GM12864 (cell line): ENCODE data around the gene CHL1.

Experiments
- DNase-seq: peaks from one replicate; pipeline ENCODE4 v3.0.0-alpha.2; 2011; ENCODE audit warnings: low read depth
- H3K4me3 ChIP-seq: 2 replicates; pipeline ENCODE4 v1.5.1; 2011; ENCODE audit warnings: mild to moderate bottlenecking, low read depth, low read length, control low read depth
- TF ChIP-seq, protein P1 (sequence below): IDR thresholded peaks from 2 replicates; pipeline ENCODE4 v1.5.1; 2011; ENCODE audit warnings: low read depth, mild to moderate bottlenecking, moderate library complexity, low read length, control low read depth, inconsistent platforms; ENCODE audit errors: missing control alignments

The CHL1 gene

DNA sequence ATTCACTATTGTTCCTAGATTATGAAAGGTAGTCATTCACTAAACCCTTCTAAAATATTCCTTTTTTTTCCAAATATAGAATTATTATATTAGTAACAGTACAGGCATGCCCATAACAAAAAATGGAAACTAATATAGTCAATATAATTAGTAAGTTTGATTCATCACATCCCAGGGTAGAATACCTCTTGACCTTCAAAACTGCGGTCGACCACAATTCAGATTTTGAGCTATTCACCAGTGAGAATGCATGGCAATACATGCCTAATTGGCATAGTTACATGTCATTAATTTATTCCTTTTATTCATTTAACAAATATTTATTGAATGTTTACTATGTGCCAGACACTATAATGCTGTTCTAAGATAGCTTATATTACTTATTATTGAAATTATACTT, 98.0 kb downstream of the CHL1 start:
- TF ChIP-seq, protein P1, sequence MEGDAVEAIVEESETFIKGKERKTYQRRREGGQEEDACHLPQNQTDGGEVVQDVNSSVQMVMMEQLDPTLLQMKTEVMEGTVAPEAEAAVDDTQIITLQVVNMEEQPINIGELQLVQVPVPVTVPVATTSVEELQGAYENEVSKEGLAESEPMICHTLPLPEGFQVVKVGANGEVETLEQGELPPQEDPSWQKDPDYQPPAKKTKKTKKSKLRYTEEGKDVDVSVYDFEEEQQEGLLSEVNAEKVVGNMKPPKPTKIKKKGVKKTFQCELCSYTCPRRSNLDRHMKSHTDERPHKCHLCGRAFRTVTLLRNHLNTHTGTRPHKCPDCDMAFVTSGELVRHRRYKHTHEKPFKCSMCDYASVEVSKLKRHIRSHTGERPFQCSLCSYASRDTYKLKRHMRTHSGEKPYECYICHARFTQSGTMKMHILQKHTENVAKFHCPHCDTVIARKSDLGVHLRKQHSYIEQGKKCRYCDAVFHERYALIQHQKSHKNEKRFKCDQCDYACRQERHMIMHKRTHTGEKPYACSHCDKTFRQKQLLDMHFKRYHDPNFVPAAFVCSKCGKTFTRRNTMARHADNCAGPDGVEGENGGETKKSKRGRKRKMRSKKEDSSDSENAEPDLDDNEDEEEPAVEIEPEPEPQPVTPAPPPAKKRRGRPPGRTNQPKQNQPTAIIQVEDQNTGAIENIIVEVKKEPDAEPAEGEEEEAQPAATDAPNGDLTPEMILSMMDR = no peak
- H3K4me3 ChIP-seq = no peak overlapping the region
- DNase-seq = no peak

DNA sequence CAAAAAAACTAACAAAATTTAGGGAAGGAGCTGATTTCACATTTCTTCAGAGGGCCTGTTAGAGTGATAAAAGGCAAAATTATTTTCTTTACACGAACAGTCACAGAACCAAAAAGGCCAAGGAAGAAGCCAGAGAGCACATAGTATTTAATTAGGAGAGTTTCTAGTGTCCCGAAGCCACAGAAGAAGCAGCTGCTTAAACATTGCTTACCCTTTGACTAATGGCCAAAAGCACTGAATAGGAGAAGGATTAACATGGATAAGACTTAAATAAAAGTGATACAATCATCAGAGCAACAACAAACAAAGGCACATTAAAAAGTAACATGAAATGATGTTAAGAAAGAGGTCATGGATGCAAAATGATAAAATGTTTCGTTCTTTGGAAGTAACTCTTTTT, 98.6 kb downstream of the CHL1 start:
- no peak for DNase-seq
- TF ChIP-seq, protein P1 = no peak
- no peak overlapping the region for H3K4me3 ChIP-seq

DNA sequence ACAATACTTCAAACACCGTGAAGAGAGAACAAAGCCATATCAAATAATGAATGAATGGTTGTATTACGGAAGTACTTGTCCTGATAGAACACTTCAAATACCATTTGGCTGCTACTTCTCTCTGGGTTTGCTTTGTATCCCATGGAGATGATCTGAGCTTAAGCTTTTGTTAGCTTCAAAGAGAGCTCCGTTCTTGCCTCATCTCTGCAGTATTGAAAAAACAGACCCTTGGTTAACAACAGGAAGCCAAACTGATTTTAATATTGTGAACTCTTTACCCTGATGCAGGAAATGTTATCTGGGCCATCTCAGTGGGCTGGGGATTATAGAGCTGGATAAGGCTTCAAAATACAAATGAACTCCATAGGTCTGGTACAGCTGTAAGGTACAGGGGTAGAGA, 101.0 kb downstream of the CHL1 start:
- DNase-seq = no peak
- TF ChIP-seq, protein P1 = no peak
- H3K4me3 ChIP-seq = no peak overlapping the region

DNA sequence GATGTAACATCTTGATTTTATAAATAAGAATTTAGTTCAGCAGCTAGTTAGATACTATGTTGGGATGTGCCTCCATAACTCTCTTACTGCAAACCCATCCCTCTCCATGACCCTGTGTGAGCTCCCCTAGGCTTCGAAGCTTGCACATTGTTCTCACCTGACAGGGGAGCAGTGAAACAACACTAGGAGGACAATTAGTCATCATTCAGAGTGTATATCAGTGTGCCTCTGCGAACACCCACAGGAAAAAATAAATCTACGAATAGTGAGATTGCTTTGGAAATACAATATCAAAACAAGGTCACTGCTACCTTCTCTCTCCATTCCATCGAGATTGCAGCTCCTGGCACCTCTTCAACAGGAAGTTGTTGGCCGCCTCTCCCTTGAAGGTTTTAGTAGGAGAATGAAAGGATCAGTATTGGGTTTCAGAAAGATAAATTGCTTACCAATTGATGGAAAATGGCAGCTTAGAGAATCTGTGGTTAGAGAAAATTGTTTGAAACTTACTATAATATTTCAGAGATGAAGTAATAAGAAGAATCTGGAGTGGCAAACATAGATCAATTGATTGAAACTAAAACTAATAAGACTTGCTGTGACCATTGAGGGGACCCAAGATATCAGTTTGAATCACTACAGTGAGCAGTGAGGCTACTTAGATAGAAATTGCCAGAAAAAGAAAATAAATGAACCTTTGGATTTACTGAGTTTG, 103.2 kb downstream of the CHL1 start:
- TF ChIP-seq, protein P1 = no peak
- no peak for DNase-seq
- no peak overlapping the region for H3K4me3 ChIP-seq

DNA sequence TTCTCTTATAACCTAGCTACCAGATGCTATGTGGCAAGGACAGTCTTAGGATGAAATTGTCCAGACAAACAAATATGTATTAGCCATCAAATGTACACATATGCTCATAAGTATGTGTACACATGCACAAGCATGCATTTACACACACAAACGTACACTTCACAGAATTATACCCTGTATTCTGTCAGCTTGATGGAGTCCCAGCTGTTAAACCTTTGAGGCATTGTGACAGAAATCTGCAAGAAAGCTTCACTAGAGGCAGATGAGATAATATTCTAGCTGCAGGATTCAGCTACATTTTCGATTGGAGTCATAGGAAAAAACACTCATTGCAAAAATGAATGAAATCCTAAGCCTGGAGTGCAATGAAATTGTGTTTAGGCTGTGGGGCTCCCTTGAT, 110.6 kb downstream of the CHL1 start:
- no peak overlapping the region for H3K4me3 ChIP-seq
- no peak for DNase-seq
- TF ChIP-seq, protein P1 = no peak

DNA sequence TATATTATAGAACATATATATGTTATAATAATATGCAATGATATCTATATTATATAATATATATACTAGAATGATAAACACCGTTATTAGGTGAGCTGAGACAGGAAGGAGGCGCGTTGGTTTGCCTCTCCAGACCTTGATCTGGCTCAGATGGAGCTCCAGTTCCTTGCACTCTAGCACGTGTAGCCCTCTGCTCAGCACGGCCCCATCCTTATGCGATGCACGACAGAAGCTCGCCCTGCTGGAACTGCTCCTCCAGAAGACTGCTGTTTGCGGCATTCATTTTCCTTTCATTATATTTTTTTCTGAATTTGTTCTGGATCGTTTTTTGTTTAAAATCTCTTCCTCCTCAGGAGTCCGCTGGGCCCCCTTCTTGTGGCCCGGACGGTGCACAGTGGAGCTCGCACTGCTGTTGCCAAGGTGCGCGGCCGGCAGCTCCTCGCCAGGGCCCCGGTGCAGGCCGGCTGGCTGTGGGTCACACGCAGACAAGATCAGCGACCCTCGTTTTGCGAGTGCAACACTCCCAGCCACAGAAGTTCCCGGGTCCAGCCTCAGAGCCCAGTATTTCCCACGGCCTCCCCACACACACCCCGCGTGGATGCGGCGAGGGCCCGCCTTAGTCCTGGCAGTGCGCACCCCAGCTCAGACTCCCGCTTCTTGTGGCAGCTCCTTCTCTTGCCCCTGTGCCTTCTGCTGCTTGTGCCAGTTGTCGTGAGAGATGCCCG, 112.2 kb downstream of the CHL1 start:
- TF ChIP-seq, protein P1 = no peak
- no peak overlapping the region for H3K4me3 ChIP-seq
- no peak for DNase-seq
